Activated CD8-positive, alpha-beta T cell treated with anti-CD3 and anti-CD28 coated beads, Interleukin-2, amount 10 ng/mL, durations not matched to agents 7 days and 5 days (primary cell): ENCODE measurements around the gene PGAM5. TPM values are rescaled to one million over a fixed set of nuclear protein-coding genes. Genes with fewer than 3 reads are reported as not detected.
"Not testable (repeated sequence)": the region's sequence is repeated elsewhere in the genome, so short reads cannot be mapped to it uniquely, and the experiment has no call there.

Source experiments
- ATAC-seq: fragments of 150-1000 bp; cut with Tn5 transposase; one replicate; pipeline ENCODE4 v1.10.0; 2021; ENCODE audit warnings: moderate library complexity
- CTCF ChIA-PET: fragments of 350-600 bp; sonication (Branson Sonifier 250); formaldehyde crosslinking; loops from one replicate; lab custom pipeline; 2021; ENCODE audit warnings: antibody characterized with exemption; lab: Charles Lee
- POLR2A ChIA-PET: fragments of 350-600 bp; sonication (Branson Sonifier 250); formaldehyde crosslinking; loops from one replicate; lab custom pipeline; 2021; ENCODE audit warnings: antibody characterized with exemption; lab: Charles Lee
- DNase-seq: peaks from one replicate; pipeline ENCODE4 v3.0.0-alpha.2; 2020
- H3K27ac Mint-ChIP-seq: one replicate; pipeline ENCODE4 v1.8.0; 2021; ENCODE audit warnings: mild to moderate bottlenecking, mixed read lengths
- H3K27me3 Mint-ChIP-seq: one replicate; pipeline ENCODE4 v1.8.0; 2021; ENCODE audit warnings: low read depth, mixed read lengths
- H3K36me3 Mint-ChIP-seq: one replicate; pipeline ENCODE4 v1.8.0; 2021; ENCODE audit warnings: low read depth, mixed read lengths
- H3K4me1 Mint-ChIP-seq: one replicate; pipeline ENCODE4 v1.8.0; 2021; ENCODE audit warnings: low read depth, mixed read lengths
- H3K4me3 Mint-ChIP-seq: one replicate; pipeline ENCODE4 v1.8.0; 2021; ENCODE audit warnings: mild to moderate bottlenecking, mixed read lengths
- H3K9me3 Mint-ChIP-seq: one replicate; pipeline ENCODE4 v1.8.0; 2022; ENCODE audit warnings: mixed read lengths; ENCODE audit not compliant: insufficient read depth
- total RNA-seq, 2 experiments: library from RNA; stranded (reverse); gene quantifications; one replicate each; pipeline ENCODE4 v1.2.3, GENCODE V29; 2021

PGAM5 gene
- total RNA-seq, 2 experiments from 2014 or later = 59.3 to 59.8 TPM

- peaks cover 76% of the 10 kb centered on the region for H3K36me3 Mint-ChIP-seq
- no peaks in the 10 kb centered on the region for H3K9me3 Mint-ChIP-seq
Observed at GRCh38 chr12:132672678-132673077, 38.0 kb upstream of the PGAM5 start.

GRCh38 chr12:132673288-132674179 is 37.1 kb upstream of the PGAM5 start:
- H3K4me1 Mint-ChIP-seq = peaks cover 4% of the 10 kb centered on the region
- CTCF ChIA-PET = no interaction called here
- H3K27ac Mint-ChIP-seq = no peak overlapping the region
- POLR2A ChIA-PET = no interaction called here
- H3K27me3 Mint-ChIP-seq = no peaks in the 10 kb centered on the region
- DNase-seq = no peak
- no peak for ATAC-seq
- H3K36me3 Mint-ChIP-seq = peaks cover 72% of the 10 kb centered on the region
- no peak overlapping the region for H3K4me3 Mint-ChIP-seq
- no peaks in the 10 kb centered on the region for H3K9me3 Mint-ChIP-seq

More at GRCh38 chr12:132672678-132673077, 38.0 kb upstream of the PGAM5 start:
- Mint-ChIP-seq H3K27ac (no peak overlapping the region), H3K27me3 (no peaks in the 10 kb centered on the region), H3K4me1 (peaks cover 4% of the 10 kb centered on the region), H3K4me3 (no peak overlapping the region)
- CTCF ChIA-PET = no interaction called here
- ATAC-seq = no peak
- POLR2A ChIA-PET = no interaction called here
- DNase-seq = no peak

DNA sequence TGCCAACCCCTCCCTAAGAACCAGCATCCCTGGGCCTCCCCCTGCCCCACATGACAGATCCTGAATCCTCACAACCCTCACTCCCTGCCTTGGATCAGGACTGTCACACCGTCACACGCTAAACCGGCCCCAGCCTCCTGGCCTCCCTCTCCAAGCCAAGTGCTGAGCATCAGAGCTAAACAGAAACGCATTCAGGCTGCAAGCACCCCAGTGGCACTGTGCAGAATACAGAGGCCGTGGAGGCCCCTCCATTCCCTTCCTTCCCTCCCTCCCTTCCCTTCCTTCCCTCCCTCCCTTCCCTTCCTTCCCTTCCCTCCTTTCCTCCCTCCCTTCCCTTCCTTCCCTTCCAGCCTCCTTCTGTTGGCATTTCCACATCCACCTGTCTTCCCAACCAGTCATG is 36.1 kb upstream of the PGAM5 start:
- peaks cover 4% of the 10 kb centered on the region for H3K4me1 Mint-ChIP-seq
- no peaks in the 10 kb centered on the region for H3K9me3 Mint-ChIP-seq
- DNase-seq = no peak
- no peaks in the 10 kb centered on the region for H3K27me3 Mint-ChIP-seq
- no peak for ATAC-seq
- H3K36me3 Mint-ChIP-seq = peaks cover 74% of the 10 kb centered on the region
- H3K4me3 Mint-ChIP-seq = no peak overlapping the region
- ChIA-PET CTCF (no interaction called here), POLR2A (no interaction called here)
- H3K27ac Mint-ChIP-seq = peak overlapping the region; percentile 12

DNA sequence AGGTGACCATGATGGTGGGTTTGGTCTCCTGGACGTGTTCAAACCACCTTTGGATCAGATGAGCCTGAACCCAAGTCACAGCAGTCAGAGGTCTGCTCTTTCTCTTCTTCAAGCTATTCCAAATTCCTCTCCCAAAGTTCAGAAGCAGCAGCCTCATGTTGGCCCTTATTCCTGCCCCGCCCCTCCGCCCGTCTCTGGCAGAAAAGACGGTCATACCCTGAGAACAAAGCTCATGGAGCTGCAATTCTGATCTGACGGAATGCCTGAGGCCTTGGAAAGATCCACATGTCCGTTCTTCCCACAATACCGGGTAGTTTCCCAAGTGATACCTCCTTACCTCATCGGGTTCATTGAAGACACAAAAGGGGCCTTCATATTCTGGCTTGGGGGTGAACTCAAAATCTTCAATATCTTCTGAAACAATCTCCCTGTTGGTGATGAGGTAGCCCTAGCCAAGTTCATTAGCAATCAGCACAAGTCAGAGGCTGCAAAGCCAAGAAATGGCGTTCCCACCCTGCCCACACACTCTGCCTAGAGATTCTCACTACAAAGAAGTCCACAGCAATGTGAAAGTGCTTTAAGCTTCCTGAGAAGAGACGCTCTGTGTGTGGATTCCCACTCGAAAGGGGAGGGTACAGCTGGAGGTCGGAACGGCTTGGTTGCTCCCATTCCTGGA is 34.7 kb upstream of the PGAM5 start:
- Mint-ChIP-seq H3K4me3 (no peak overlapping the region), H3K9me3 (no peaks in the 10 kb centered on the region), H3K27me3 (no peaks in the 10 kb centered on the region), H3K36me3 (peaks cover 75% of the 10 kb centered on the region), H3K27ac (no peak overlapping the region), H3K4me1 (peaks cover 9% of the 10 kb centered on the region)
- ATAC-seq = no peak
- POLR2A ChIA-PET = no interaction called here
- no peak for DNase-seq
- CTCF ChIA-PET = no interaction called here

GRCh38 chr12:132677492-132677891 is 33.1 kb upstream of the PGAM5 start:
- Mint-ChIP-seq H3K27me3 (no peaks in the 10 kb centered on the region), H3K36me3 (peaks cover 67% of the 10 kb centered on the region), H3K27ac (no peak overlapping the region), H3K4me1 (peaks cover 5% of the 10 kb centered on the region), H3K4me3 (no peak overlapping the region), H3K9me3 (no peaks in the 10 kb centered on the region)
- ChIA-PET POLR2A (no interaction called here), CTCF (no interaction called here)
- DNase-seq = no peak
- ATAC-seq = no peak

GRCh38 chr12:132685400-132685799 is 25.2 kb upstream of the PGAM5 start:
- no peaks in the 10 kb centered on the region for H3K9me3 Mint-ChIP-seq

DNA sequence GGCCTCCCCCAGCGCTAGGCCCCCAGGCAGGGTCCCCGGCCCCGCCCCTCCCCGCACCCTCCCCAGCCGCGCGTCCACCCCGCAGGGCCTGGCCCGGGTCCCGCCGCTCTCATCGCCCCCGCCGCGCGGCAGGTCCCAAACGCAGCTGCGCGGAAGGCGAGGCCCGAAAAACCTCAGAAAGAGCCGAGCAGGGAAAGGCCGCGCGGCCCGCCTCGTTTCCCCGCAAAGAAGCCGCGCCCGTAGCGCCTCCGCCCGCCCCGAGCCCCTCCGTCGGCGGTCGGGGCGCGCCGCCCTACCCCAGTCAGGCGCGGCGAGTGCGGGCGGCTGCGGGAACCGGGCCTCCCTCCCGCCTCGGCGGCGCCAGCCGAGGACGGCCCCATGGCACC is 23.8 kb upstream of the PGAM5 start:
- H3K4me1 Mint-ChIP-seq = peaks cover 29% of the 10 kb centered on the region
- ChIA-PET POLR2A (interaction anchor here (1.3 kb wide), 1 partner anchor 23 kb away, joined by 6 read pairs; the partner anchor contains the start of gene PGAM5), CTCF (no interaction called here)
- DNase-seq = no peak
- peak; percentile 67 for ATAC-seq
- H3K9me3 Mint-ChIP-seq = no peaks in the 10 kb centered on the region
- H3K27me3 Mint-ChIP-seq = no peaks in the 10 kb centered on the region
- H3K4me3 Mint-ChIP-seq = peak overlapping the region; percentile 78
- peak overlapping the region; percentile 90 for H3K27ac Mint-ChIP-seq
- peaks cover 34% of the 10 kb centered on the region for H3K36me3 Mint-ChIP-seq

More at GRCh38 chr12:132685400-132685799, 25.2 kb upstream of the PGAM5 start:
- ChIA-PET CTCF (no interaction called here), POLR2A (no interaction called here)
- H3K27ac Mint-ChIP-seq = peak overlapping the region; percentile 69
- no peak for DNase-seq
- ATAC-seq = no peak
- no peaks in the 10 kb centered on the region for H3K27me3 Mint-ChIP-seq
- peak overlapping the region; percentile 78 for H3K4me3 Mint-ChIP-seq
- peaks cover 33% of the 10 kb centered on the region for H3K4me1 Mint-ChIP-seq
- H3K36me3 Mint-ChIP-seq = peaks cover 29% of the 10 kb centered on the region

GRCh38 chr12:132687211-132688164 is 23.2 kb upstream of the PGAM5 start, which contains the start of the genes POLE and PXMP2:
Gene POLE (minus strand): TSS chr12:132687342. CDS start chr12:132687315, 27 bp downstream.
Gene PXMP2 (plus strand): TSS chr12:132687587. CDS start chr12:132687671, 84 bp downstream.
- Mint-ChIP-seq H3K27me3 (no peaks in the 10 kb centered on the region), H3K36me3 (peaks cover 35% of the 10 kb centered on the region), H3K27ac (peak within 1 kb of the TSS; percentile 90), H3K9me3 (no peaks in the 10 kb centered on the region), H3K4me3 (peak within 1 kb of the TSS; percentile 78), H3K4me1 (peaks cover 29% of the 10 kb centered on the region)
- ATAC-seq (peak; percentile 94), DNase-seq (peak; percentile 97)
- CTCF ChIA-PET = no interaction called here
- POLR2A ChIA-PET = interaction anchor here (1.3 kb wide), 1 partner anchor 23 kb away, joined by 6 read pairs; the partner anchor contains the start of gene PGAM5

DNA sequence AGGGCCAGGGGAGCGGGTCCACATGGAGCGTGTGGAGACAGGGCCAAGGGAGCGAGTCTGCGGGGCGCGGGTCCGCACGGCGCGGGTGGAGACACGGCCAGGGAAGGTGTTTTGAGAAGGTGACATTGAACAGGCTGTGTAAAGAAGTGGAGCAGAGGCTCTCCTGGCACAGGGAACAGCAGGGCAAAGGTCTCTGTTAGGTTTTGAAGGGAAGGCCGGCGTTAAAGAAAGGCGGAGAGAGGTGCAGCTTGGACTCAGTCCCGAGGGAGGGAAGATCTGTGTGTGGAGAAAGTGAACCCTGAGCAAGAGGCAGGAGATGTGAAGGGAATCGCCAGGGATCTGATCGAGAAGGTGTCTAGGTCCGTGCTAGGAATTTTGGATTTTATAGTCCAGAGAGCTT is 21.4 kb upstream of the PGAM5 start:
- Mint-ChIP-seq H3K27ac (peak overlapping the region; percentile 4), H3K36me3 (peaks cover 28% of the 10 kb centered on the region), H3K9me3 (no peaks in the 10 kb centered on the region), H3K4me1 (peaks cover 22% of the 10 kb centered on the region), H3K27me3 (no peaks in the 10 kb centered on the region), H3K4me3 (peak overlapping the region; percentile 74)
- ATAC-seq (no peak), DNase-seq (no peak)
- ChIA-PET CTCF (no interaction called here), POLR2A (no interaction called here)

- no peaks in the 10 kb centered on the region for H3K9me3 Mint-ChIP-seq
- peaks cover 20% of the 10 kb centered on the region for H3K4me1 Mint-ChIP-seq
- H3K36me3 Mint-ChIP-seq = peaks cover 26% of the 10 kb centered on the region
- H3K27me3 Mint-ChIP-seq = no peaks in the 10 kb centered on the region
- H3K4me3 Mint-ChIP-seq = peak overlapping the region; percentile 74
- H3K27ac Mint-ChIP-seq = no peak overlapping the region
- no peak for ATAC-seq
- ChIA-PET POLR2A (no interaction called here), CTCF (no interaction called here)
- DNase-seq = no peak
Observed at GRCh38 chr12:132690112-132690511, 20.5 kb upstream of the PGAM5 start.

DNA sequence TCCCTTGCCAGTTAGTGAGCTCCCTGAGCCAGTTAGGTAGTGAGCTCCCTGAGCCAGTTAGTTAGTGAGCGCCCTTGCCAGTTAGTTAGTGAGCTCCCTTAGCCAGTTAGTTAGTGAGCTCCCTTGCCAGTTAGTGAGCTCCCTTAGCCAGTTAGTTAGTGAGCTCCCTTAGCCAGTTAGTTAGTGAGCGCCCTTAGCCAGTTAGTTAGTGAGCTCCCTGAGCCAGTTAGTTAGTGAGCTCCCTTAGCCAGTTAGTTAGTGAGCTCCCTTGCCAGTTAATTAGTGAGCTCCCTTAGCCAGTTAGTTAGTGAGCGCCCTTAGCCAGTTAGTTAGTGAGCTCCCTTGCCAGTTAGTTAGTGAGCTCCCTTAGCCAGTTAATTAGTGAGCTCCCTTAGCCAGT is 18.6 kb upstream of the PGAM5 start:
- H3K4me1 Mint-ChIP-seq, H3K27me3 Mint-ChIP-seq, H3K9me3 Mint-ChIP-seq, ATAC-seq, CTCF ChIA-PET, H3K4me3 Mint-ChIP-seq, DNase-seq: not testable (repeated sequence)
- POLR2A ChIA-PET = interaction anchor here (1.1 to 1.3 kb wide), 2 partner anchors 12 to 18 kb away, joined by 3 to 5 read pairs; partner anchors contain the start of gene PGAM5
- H3K27ac Mint-ChIP-seq = peak overlapping the region; percentile 14
- peaks cover 27% of the 10 kb centered on the region for H3K36me3 Mint-ChIP-seq
